Testis (tissue), 3 donors: ENCODE results near the gene KIAA0232. TPM values are rescaled to one million over a fixed set of nuclear protein-coding genes. Genes with fewer than 3 reads are reported as not detected.
"Not testable (repeated sequence)": the region's sequence is repeated elsewhere in the genome, so short reads cannot be mapped to it uniquely, and the experiment has no call there.

Source experiments
- DNase-seq: peaks from one replicate; pipeline ENCODE4 v3.0.0-alpha.2; 2019
- H3K27ac ChIP-seq, 2 donors: fragments of 200-600 bp; sonication (generic); one replicate each; pipeline ENCODE4 v1.5.1; 2019
- H3K27me3 ChIP-seq: fragments of 200-600 bp; sonication (generic); one replicate; pipeline ENCODE4 v1.5.1; 2019
- H3K36me3 ChIP-seq: fragments of 200-600 bp; sonication (generic); one replicate; pipeline ENCODE4 v1.5.1; 2017; ENCODE audit warnings: low read depth; ENCODE audit errors: missing control alignments
- H3K4me1 ChIP-seq: fragments of 200-600 bp; sonication (generic); one replicate; pipeline ENCODE4 v1.5.1; 2019
- H3K4me3 ChIP-seq, 2 donors: fragments of 200-600 bp; sonication (generic); one replicate each; pipeline ENCODE4 v1.5.1; 2017 to 2019
- H3K9me3 ChIP-seq: fragments of 200-600 bp; sonication (generic); one replicate; pipeline ENCODE4 v1.5.1; 2017
- POLR2A ChIP-seq: fragments of 450-650 bp; IDR thresholded peaks from one replicate; pipeline ENCODE4 v1.6.1; 2017; ENCODE audit warnings: antibody characterized with exemption, mild to moderate bottlenecking, moderate library complexity
- WGBS, 2 donors: methylation state at CpG; one replicate each; pipeline ENCODE4 v1.1.5; 2018; 5-methylcytosine and 5-hydroxymethylcytosine counted together
- intact Hi-C: fragments of 100-400 bp; cut with DNase I; formaldehyde crosslinking; loops from one replicate; pipeline ENCODE4 v1.15.1; 2023; ENCODE audit warnings: low total_unique reads
- polyA plus RNA-seq: library from polyadenylated mRNA; stranded (reverse); fragments of 350-450 nt; fragmentation: Illumina TruSeq; extraction: RNeasy Lipid Tissue Mini Kit (QIAGEN cat#74804); gene quantifications from one replicate; pipeline ENCODE4 v1.2.3, GENCODE V29; 2014; ENCODE audit warnings: low read depth, low replicate concordance; ENCODE audit not compliant: insufficient read depth
- total RNA-seq, 2 donors: library from RNA; depleted of rRNA; stranded (reverse); fragments of >200 nt; gene quantifications; one replicate each; pipeline ENCODE4 v1.2.3, GENCODE V29; 2016
- TF ChIP-seq, protein P1 (sequence below), 3 experiments: fragments of 450-650 bp in 2 of 3; fragments of 200-600 bp in 1 of 3; sonication (generic) in 1 of 3; IDR thresholded peaks; one replicate each; pipeline ENCODE4 v1.5.1; 2016 to 2019; ENCODE audit warnings: antibody characterized with exemption in 3 of 3, mild to moderate bottlenecking in 2 of 3, moderate library complexity in 1 of 3

The KIAA0232 gene
- total and polyA plus RNA-seq, 3 donors from 2014 or later: 22.7 to 48.0 (median 47.9) TPM

DNA sequence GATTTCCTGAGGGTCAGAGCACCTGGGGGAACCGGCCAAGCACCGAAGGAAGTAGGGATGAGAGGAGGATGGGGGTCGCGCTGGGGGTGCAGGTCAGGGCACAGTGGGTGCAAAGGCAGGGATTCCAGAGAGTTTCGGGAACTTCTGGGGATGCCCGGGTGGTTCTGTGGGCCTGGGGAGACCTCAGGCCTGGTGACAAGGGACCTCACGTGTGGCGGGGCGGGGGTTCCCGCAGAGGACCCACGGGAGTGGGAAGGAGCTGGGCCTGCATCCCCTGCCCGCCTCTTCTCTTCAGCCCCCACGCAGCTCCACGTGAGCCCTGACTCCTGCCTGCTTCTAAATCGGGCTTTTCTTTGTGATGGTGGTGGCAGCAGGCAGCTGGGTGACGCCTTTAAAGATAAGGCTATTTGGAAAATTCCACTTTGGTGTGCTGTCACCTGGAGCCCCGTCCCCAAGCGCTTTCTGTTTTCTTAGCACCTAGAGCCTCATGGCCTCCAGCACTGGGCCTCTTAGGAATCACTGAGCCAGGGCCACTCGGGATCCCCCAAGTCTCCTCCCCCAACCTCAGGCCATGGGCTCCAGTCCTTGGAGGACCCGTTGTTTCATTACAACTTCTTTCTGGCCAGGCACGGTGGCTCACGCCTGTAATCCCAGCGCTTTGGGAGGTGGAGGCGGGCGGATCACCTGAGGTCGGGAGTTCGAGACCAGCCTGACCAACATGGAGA lies 120.0 kb downstream of the KIAA0232 start:
- Histone ChIP-seq H3K9me3 (no peaks in the 10 kb centered on the region), H3K4me3 (no peak overlapping the region), H3K27me3 (no peaks in the 10 kb centered on the region), H3K36me3 (no peaks in the 10 kb centered on the region), H3K27ac (no peak overlapping the region), H3K4me1 (peaks cover 3% of the 10 kb centered on the region)
- intact Hi-C loops: no loop called here
- 77 to 81% methylated on average over 18 to 27 of the region's 27 CpGs for WGBS, 2 donors
- no peak for TF ChIP-seq POLR2A
- TF ChIP-seq, protein P1, sequence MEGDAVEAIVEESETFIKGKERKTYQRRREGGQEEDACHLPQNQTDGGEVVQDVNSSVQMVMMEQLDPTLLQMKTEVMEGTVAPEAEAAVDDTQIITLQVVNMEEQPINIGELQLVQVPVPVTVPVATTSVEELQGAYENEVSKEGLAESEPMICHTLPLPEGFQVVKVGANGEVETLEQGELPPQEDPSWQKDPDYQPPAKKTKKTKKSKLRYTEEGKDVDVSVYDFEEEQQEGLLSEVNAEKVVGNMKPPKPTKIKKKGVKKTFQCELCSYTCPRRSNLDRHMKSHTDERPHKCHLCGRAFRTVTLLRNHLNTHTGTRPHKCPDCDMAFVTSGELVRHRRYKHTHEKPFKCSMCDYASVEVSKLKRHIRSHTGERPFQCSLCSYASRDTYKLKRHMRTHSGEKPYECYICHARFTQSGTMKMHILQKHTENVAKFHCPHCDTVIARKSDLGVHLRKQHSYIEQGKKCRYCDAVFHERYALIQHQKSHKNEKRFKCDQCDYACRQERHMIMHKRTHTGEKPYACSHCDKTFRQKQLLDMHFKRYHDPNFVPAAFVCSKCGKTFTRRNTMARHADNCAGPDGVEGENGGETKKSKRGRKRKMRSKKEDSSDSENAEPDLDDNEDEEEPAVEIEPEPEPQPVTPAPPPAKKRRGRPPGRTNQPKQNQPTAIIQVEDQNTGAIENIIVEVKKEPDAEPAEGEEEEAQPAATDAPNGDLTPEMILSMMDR (IDR thresholded peaks at IDR 0.05): no peak
- DNase-seq: no peak

DNA sequence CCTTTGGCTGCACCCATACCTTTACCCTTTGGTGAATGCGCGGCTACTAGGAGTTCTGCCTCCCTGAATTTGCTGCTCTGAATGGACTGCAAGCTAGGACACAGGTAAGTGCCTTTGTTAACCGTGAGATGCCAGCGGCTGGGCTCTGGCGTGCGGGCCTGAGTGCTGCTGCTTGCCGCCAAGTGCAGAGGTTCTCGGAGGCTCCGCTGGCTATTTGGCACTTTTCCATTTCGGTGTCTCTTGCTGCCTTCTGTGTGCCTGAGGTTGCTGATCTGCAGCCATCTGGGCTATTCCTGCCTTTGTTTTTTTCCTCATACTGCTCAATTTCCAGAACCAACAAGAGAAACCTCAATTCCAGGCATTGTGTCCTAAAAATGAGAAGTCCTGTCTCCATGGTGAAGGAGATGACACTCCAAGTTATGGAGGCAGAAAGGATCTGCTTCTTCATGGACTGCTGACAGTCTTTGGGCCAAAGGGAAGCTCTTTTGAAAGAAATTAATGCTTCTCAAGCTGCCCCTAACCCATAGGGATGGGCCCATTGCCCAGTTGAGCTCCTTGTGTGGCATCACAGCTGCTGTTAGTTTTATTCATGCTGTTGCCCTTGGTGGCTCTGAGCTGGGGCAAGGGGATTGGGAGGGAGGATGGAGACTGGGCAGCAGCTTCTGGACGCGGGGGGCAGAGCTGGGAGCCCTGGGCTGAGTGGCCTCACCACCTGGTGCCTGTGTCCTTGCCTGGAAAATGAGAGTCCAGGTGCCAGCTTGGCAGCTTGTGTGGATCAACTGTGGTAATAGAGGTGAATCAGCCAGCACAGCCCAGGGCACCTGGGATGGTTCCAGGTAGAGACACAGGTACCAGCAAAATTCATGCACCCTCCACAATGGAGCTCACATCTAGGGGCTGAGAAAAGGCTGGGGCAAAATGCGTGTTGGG lies 123.3 kb downstream of the KIAA0232 start:
- no peak for DNase-seq
- peaks cover 18% of the 10 kb centered on the region for H3K4me1 ChIP-seq

GRCh38 chr4:6906486-6906885 lies 124.0 kb downstream of the KIAA0232 start:
- H3K9me3 ChIP-seq, H3K27me3 ChIP-seq, H3K27ac ChIP-seq, DNase-seq, H3K4me3 ChIP-seq, H3K36me3 ChIP-seq: not testable (repeated sequence)
- intact Hi-C loops: loop anchor here (5.0 kb wide), 1 partner anchor 81 kb away; no protein-coding TSS in a partner anchor
- 77 to 79% methylated on average over 6 of the region's 6 CpGs for WGBS, 2 donors
- peaks cover 18% of the 10 kb centered on the region for H3K4me1 ChIP-seq

More for the DNA sequence above, 123.3 kb downstream of the KIAA0232 start:
- TF ChIP-seq, protein P1 (IDR thresholded peaks at IDR 0.05): no peak
- TF ChIP-seq POLR2A: no peak
- no peaks in the 10 kb centered on the region for H3K9me3 ChIP-seq
- H3K27me3 ChIP-seq: no peaks in the 10 kb centered on the region
- H3K36me3 ChIP-seq: no peaks in the 10 kb centered on the region
- 88 to 96% methylated on average over 10 to 13 of the region's 13 CpGs for WGBS, 2 donors
- intact Hi-C loops: loop anchor here (5.0 kb wide), 1 partner anchor 82 kb away; no protein-coding TSS in a partner anchor
- no peak overlapping the region for H3K27ac ChIP-seq
- H3K4me3 ChIP-seq: no peak overlapping the region

DNA sequence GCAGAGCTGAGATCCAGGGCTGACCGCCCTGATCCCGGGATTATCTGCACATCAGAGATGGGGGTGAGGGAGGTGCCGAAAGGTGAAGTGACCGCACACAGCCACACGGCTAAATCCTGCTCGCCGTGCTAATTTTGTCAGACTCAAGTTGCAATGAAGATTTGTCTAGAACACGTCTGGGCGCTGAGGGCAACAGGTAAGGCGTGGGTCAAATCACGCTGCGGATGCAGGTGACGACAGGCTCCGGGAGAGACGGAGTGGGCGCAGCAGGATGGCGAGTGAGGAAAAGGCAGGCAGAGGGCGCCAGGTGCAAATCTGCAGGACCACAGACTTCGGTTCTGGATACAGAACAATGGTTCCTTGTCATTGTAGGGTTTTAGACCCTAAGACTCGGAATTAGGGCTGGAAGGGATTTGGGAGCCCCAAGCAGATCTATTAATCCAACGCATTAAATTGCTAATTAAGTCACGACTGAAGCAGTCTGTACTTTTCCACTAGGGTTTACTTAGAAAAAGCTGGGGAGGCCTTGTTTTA lies 125.2 kb downstream of the KIAA0232 start:
- Histone ChIP-seq H3K4me3 (peak overlapping the region in 1 of 2 donors; percentile 79), H3K9me3 (no peaks in the 10 kb centered on the region), H3K4me1 (peaks cover 15% of the 10 kb centered on the region), H3K36me3 (no peaks in the 10 kb centered on the region), H3K27ac (no peak overlapping the region), H3K27me3 (no peaks in the 10 kb centered on the region)
- peak; percentile 60 for DNase-seq
- 32 to 34% methylated on average over 22 of the region's 22 CpGs for WGBS, 2 donors
- intact Hi-C loops: loop anchor here (5.0 kb wide), 1 partner anchor 80 kb away; no protein-coding TSS in a partner anchor
- TF ChIP-seq, protein P1 (IDR thresholded peaks at IDR 0.05): peak in 2 of 3 experiments; percentile 20 to 21
- no peak for TF ChIP-seq POLR2A
